H1 (cell line): ENCODE data around the gene SLC35F3. TPM values are rescaled to one million over a fixed set of nuclear protein-coding genes. Genes with fewer than 3 reads are reported as not detected.

ENCODE experiments used
- CTCF ChIA-PET: fragments of 300-600 bp; sonication (Branson Sonifier 250); formaldehyde crosslinking; loops from one replicate; lab custom pipeline; 2021; ENCODE audit not compliant: partially characterized antibody; lab: Charles Lee
- POLR2A ChIA-PET: fragments of 300-600 bp; sonication (Branson Sonifier 250); formaldehyde crosslinking; loops from one replicate; lab custom pipeline; 2021; ENCODE audit warnings: inconsistent platforms; ENCODE audit not compliant: partially characterized antibody; lab: Charles Lee
- DNase-seq, 2 experiments: peaks; one replicate each; pipeline versions ENCODE4 v3.0.0 to v3.0.0-alpha.2; 2010 to 2022; ENCODE audit warnings: low spot score in 2 of 2, low read depth in 1 of 2, mixed read lengths in 1 of 2
- FAIRE-seq: peaks from 2 replicates; lab custom pipeline; 2011; peaks lifted over from hg19 to GRCh38; lab: Jason Lieb, UNC
- H2AFZ ChIP-seq: 2 replicates; pipeline ENCODE4 v1.8.1; 2012; ENCODE audit warnings: low read length, inconsistent platforms
- H2AK5ac ChIP-seq: 2 replicates; pipeline ENCODE4 v1.6.1; 2013; ENCODE audit warnings: low read depth, low read length
- H2BK120ac ChIP-seq: replicated peaks from 2 replicates; pipeline ENCODE3; 2013; ENCODE audit warnings: low read depth, low read length, inconsistent platforms
- H2BK12ac ChIP-seq: 2 replicates; pipeline ENCODE4 v1.6.1; 2013; ENCODE audit warnings: low read depth, low read length
- H2BK15ac ChIP-seq: 2 replicates; pipeline ENCODE4 v1.6.1; 2013; ENCODE audit warnings: low read length
- H2BK20ac ChIP-seq: 2 replicates; pipeline ENCODE4 v1.6.1; 2013; ENCODE audit warnings: low read length
- H2BK5ac ChIP-seq: 2 replicates; pipeline ENCODE4 v1.6.1; 2013; ENCODE audit warnings: low read depth, low read length
- H3K14ac ChIP-seq: 2 replicates; pipeline ENCODE4 v1.6.1; 2013; ENCODE audit warnings: inconsistent platforms; ENCODE audit not compliant: insufficient read length
- H3K18ac ChIP-seq: 2 replicates; pipeline ENCODE4 v1.6.1; 2013; ENCODE audit warnings: low read length; ENCODE audit errors: extremely low read depth
- H3K23ac ChIP-seq: 2 replicates; pipeline ENCODE4 v1.6.1; 2013; ENCODE audit warnings: inconsistent platforms; ENCODE audit not compliant: insufficient read length
- H3K23me2 ChIP-seq: 2 replicates; pipeline ENCODE4 v1.6.1; 2013; ENCODE audit warnings: low read depth, low read length
- H3K27ac ChIP-seq: 2 replicates; pipeline ENCODE4 v1.6.1; 2011; ENCODE audit warnings: low read depth, low read length, inconsistent platforms
- H3K27me3 ChIP-seq, 4 experiments: replicated peaks in 1 of 4; 1 replicate in 1 of 4; 2 replicates in 3 of 4; pipeline versions ENCODE4 v1.6.1 to v1.8.1; 2011 to 2013; ENCODE audit warnings: low read length in 3 of 4, mild to moderate bottlenecking in 3 of 4, inconsistent platforms in 2 of 4, mixed read lengths in 2 of 4, moderate library complexity in 1 of 4; ENCODE audit not compliant: control insufficient read depth in 3 of 4, insufficient read depth in 3 of 4; ENCODE audit errors: extremely low read depth in 1 of 4
- H3K36me3 ChIP-seq, 4 experiments: 2 replicates each; pipeline versions ENCODE4 v1.6.1 to v1.8.1; 2011 to 2013; ENCODE audit warnings: mild to moderate bottlenecking in 4 of 4, low read length in 3 of 4, moderate library complexity in 2 of 4, control low read depth in 1 of 4, inconsistent platforms in 1 of 4; ENCODE audit not compliant: insufficient read depth in 4 of 4, control insufficient read depth in 2 of 4
- H3K4ac ChIP-seq: replicated peaks from 2 replicates; pipeline ENCODE3; 2013; ENCODE audit warnings: low read length, low read depth, mixed read lengths, inconsistent platforms; ENCODE audit not compliant: insufficient read length
- H3K4me1 ChIP-seq, 4 experiments: replicated peaks in 1 of 4; 1 replicate in 1 of 4; 2 replicates in 3 of 4; pipeline versions ENCODE4 v1.6.1 to v1.8.1; 2011 to 2013; ENCODE audit warnings: low read length in 3 of 4, inconsistent platforms in 2 of 4, mixed read lengths in 1 of 4; ENCODE audit not compliant: insufficient read depth in 4 of 4, control insufficient read depth in 3 of 4
- H3K4me2 ChIP-seq, 2 experiments: 2 replicates each; pipeline versions ENCODE4 v1.6.1 to v1.8.1; 2011 to 2013; ENCODE audit warnings: low read depth in 2 of 2, low read length in 2 of 2, control low read depth in 1 of 2, inconsistent platforms in 1 of 2, mild to moderate bottlenecking in 1 of 2; ENCODE audit not compliant: insufficient read depth in 1 of 2
- H3K4me3 ChIP-seq, 4 experiments: fragments of 200-600, 300-600 bp in 1 of 4; sonication (generic), shearing (Covaris generic), sonication (Bioruptor Twin) in 1 of 4; 2 replicates each; pipeline versions ENCODE4 v1.5.1 to v1.8.1; 2011 to 2016; ENCODE audit warnings: low read length in 4 of 4, low read depth in 3 of 4, control low read depth in 2 of 4, inconsistent platforms in 2 of 4, mild to moderate bottlenecking in 2 of 4, mixed read lengths in 1 of 4, moderate library complexity in 1 of 4; ENCODE audit not compliant: insufficient read depth in 2 of 4; ENCODE audit errors: extremely low read depth in 1 of 4
- H3K56ac ChIP-seq: replicated peaks from 2 replicates; pipeline ENCODE3; 2013; ENCODE audit warnings: low read depth, mild to moderate bottlenecking, mixed read lengths, low read length, inconsistent platforms; ENCODE audit not compliant: insufficient read length
- H3K79me1 ChIP-seq: 2 replicates; pipeline ENCODE4 v1.6.1; 2013; ENCODE audit warnings: low read depth, low read length, control low read depth
- H3K79me2 ChIP-seq, 2 experiments: 2 replicates each; pipeline versions ENCODE4 v1.6.1 to v1.8.1; 2012 to 2013; ENCODE audit warnings: low read length in 2 of 2, mild to moderate bottlenecking in 2 of 2, inconsistent platforms in 1 of 2; ENCODE audit not compliant: insufficient read depth in 2 of 2, control insufficient read depth in 1 of 2
- H3K9ac ChIP-seq, 4 experiments: replicated peaks in 1 of 4; 1 replicate in 1 of 4; 2 replicates in 3 of 4; pipeline versions ENCODE4 v1.6.1 to v1.8.1; 2011 to 2013; ENCODE audit warnings: low read depth in 3 of 4, low read length in 3 of 4, control low read depth in 2 of 4, mild to moderate bottlenecking in 2 of 4, moderate library complexity in 2 of 4, inconsistent platforms in 1 of 4; ENCODE audit errors: extremely low read depth in 1 of 4
- H3K9me3 ChIP-seq, 2 experiments: 2 replicates each; pipeline versions ENCODE4 v1.6.1 to v1.8.1; 2012 to 2013; ENCODE audit warnings: mild to moderate bottlenecking in 2 of 2, moderate library complexity in 2 of 2, control low read depth in 1 of 2, inconsistent platforms in 1 of 2, low read depth in 1 of 2, low read length in 1 of 2, mixed read lengths in 1 of 2; ENCODE audit not compliant: insufficient read depth in 2 of 2
- H4K20me1 ChIP-seq, 2 experiments: replicated peaks in 1 of 2; 2 replicates each; pipeline versions ENCODE3 to v1.8.1; 2011 to 2013; ENCODE audit warnings: inconsistent platforms in 2 of 2, low read length in 2 of 2, mild to moderate bottlenecking in 1 of 2; ENCODE audit not compliant: insufficient read depth in 2 of 2, control insufficient read depth in 1 of 2
- H4K5ac ChIP-seq: 2 replicates; pipeline ENCODE4 v1.6.1; 2013; ENCODE audit warnings: low read length, low read depth, mixed read lengths, inconsistent platforms; ENCODE audit not compliant: insufficient read length
- H4K8ac ChIP-seq: 2 replicates; pipeline ENCODE4 v1.8.0; 2013; ENCODE audit warnings: mild to moderate bottlenecking, moderate library complexity, low read length, inconsistent platforms; ENCODE audit not compliant: insufficient read depth; ENCODE audit errors: extremely low read depth
- H4K91ac ChIP-seq: replicated peaks from 2 replicates; pipeline ENCODE3; 2013; ENCODE audit warnings: low read length, mixed read lengths, inconsistent platforms; ENCODE audit not compliant: insufficient read length
- ATF2 ChIP-seq: IDR thresholded peaks from 2 replicates; pipeline ENCODE4 v1.6.1; 2012; ENCODE audit warnings: low read length, inconsistent platforms
- CBX8 ChIP-seq: fragments of 300-800, 300-1000 bp; sonication (generic); IDR thresholded peaks from 2 replicates; pipeline ENCODE4 v1.7.1; 2016; ENCODE audit warnings: low read depth, low read length, borderline replicate concordance
- FOSL1 ChIP-seq: IDR thresholded peaks from 2 replicates; pipeline ENCODE4 v1.6.1; 2011; ENCODE audit warnings: mild to moderate bottlenecking, low read depth, low read length, moderate library complexity; ENCODE audit not compliant: insufficient read depth
- RBBP5 ChIP-seq: IDR thresholded peaks from 2 replicates; pipeline ENCODE4 v1.7.1; 2012; ENCODE audit warnings: low read depth, mild to moderate bottlenecking, inconsistent platforms, low read length, moderate library complexity, borderline replicate concordance
- SP2 ChIP-seq: IDR thresholded peaks from 2 replicates; pipeline ENCODE4 v1.6.1; 2012; ENCODE audit warnings: mild to moderate bottlenecking, low read length, inconsistent platforms
- TAF1 ChIP-seq: IDR thresholded peaks from 2 replicates; pipeline ENCODE4 v1.6.1; 2011; ENCODE audit warnings: mild to moderate bottlenecking, low read depth, low read length
- USF2 ChIP-seq: IDR thresholded peaks from 2 replicates; pipeline ENCODE4 v1.6.1; 2011; ENCODE audit warnings: low read length, improper control_type of control experiment
- ZNF274 ChIP-seq: IDR thresholded peaks from 2 replicates; pipeline ENCODE4 v1.7.0; 2012; ENCODE audit warnings: low read length, borderline replicate concordance; ENCODE audit errors: extremely low read depth
- WGBS, 2 experiments: shearing (Covaris generic) in 1 of 2; methylation state at CpG; one replicate each; pipeline versions ENCODE4 v1.1.6 to v1.1.7; 2013 to 2015; ENCODE audit warnings: low lambda C conversion rate in 2 of 2, mixed read lengths in 2 of 2, inconsistent platforms in 1 of 2, low coverage in 1 of 2, missing lambda C conversion rate in 1 of 2; ENCODE audit not compliant: insufficient replicate concordance in 2 of 2, insufficient coverage in 1 of 2, insufficient read length in 1 of 2; ENCODE audit errors: extremely low coverage in 1 of 2, missing lambda C conversion rate in 1 of 2; 5-methylcytosine and 5-hydroxymethylcytosine counted together
- polyA plus RNA-seq, 7 experiments: library from polyadenylated mRNA; depleted of rRNA in 3 of 7; stranded (reverse) in 5 of 7; unstranded in 2 of 7; fragments of >200 nt in 5 of 7; fragments of 200-250 nt in 2 of 7; gene quantifications; 1 replicate in 5 of 7; 2 replicates in 1 of 7; 4 replicates in 1 of 7; pipeline versions ENCODE4 v1.2.1 to v1.2.3, GENCODE V29; 2011 to 2013; ENCODE audit warnings: missing spikeins in 2 of 7, mixed read lengths in 2 of 7
- total RNA-seq: library from RNA; stranded (reverse); fragmentation: NEBNext Ultra II Directional; extraction: Animal tissue kit (Norgen Biotek cat#: 25700); gene quantifications from 2 replicates; pipeline ENCODE4 v1.2.1, GENCODE V29; 2021

The SLC35F3 gene
- total and polyA plus RNA-seq, 2 of the 8 experiments (the other 6 are each of a cell fraction or from before 2014, with no cell fraction given) = 0.78 to 1.2 TPM

- peak overlapping the region; percentile 66; the same call in 1 of the 2 replicates for H4K8ac ChIP-seq
- ChIA-PET CTCF (interaction anchor here (0.8 to 10.5 kb wide), 21 partner anchors 8 to 112 kb away, joined by 3 to 170 read pairs (median 8); no protein-coding TSS in a partner anchor), POLR2A (interaction anchor here (0.9 to 2.4 kb wide), 4 partner anchors 7 to 96 kb away, joined by 3 to 6 read pairs (median 6); no protein-coding TSS in a partner anchor)
- 2% methylated on average over 42 of the region's 69 CpGs; no CpG with 5 or more reads in 1 of the 2 experiments for WGBS, 2 experiments
- no peak overlapping the region for H2BK5ac ChIP-seq
- no peaks in the 10 kb centered on the region for H4K20me1 ChIP-seq
- no peak overlapping the region for H2BK120ac ChIP-seq
- peak overlapping the region; percentile 78; the same call in 1 of the 2 replicates for H3K18ac ChIP-seq
- 0 out of 4 replicates have a peak, but pooled peaks cover 0 to 4% of the 10 kb centered on the region in 2 experiments for H3K9me3 ChIP-seq
- H3K27ac ChIP-seq = no peak overlapping the region
- no peak overlapping the region for H3K9ac ChIP-seq
- no peak overlapping the region for H3K23ac ChIP-seq
- FAIRE-seq (no peak), DNase-seq (peak in 1 of 2 experiments; percentile 81)
- no peak overlapping the region for H2BK20ac ChIP-seq
- 0 out of 2 replicates have a peak overlapping the region, but pooled peaks have one; percentile 72 for H2BK15ac ChIP-seq
- peak overlapping the region; percentile 98 for H2AFZ ChIP-seq
- no peak overlapping the region for H3K56ac ChIP-seq
- peaks cover 11% of the 10 kb centered on the region; the same call in 1 of the 2 replicates for H3K23me2 ChIP-seq
- H4K91ac ChIP-seq = peak overlapping the region; percentile 20
- no peak overlapping the region for H3K14ac ChIP-seq
- no peaks in the 10 kb centered on the region for H3K36me3 ChIP-seq
- peak overlapping the region; percentile 49 to 70 (median 61) for H3K4me3 ChIP-seq
- peaks cover 0 to 15% (median 9%) of the 10 kb centered on the region in 4 experiments; a peak in 6 of 7 replicates for H3K27me3 ChIP-seq
- H2BK12ac ChIP-seq = peak overlapping the region; percentile 27; the same call in 1 of the 2 replicates
- peaks cover 0 to 9% (median 6%) of the 10 kb centered on the region in 4 experiments; a peak in 4 of 7 replicates for H3K4me1 ChIP-seq
- no peak overlapping the region for H3K4ac ChIP-seq
- peak overlapping the region; percentile 6 for H4K5ac ChIP-seq
- H2AK5ac ChIP-seq = no peak overlapping the region
- no peaks in the 10 kb centered on the region for H3K79me1 ChIP-seq
- no peaks in the 10 kb centered on the region for H3K79me2 ChIP-seq
- peak overlapping the region; percentile 89 to 95 for H3K4me2 ChIP-seq
- TF ChIP-seq FOSL1 = no peak
- no peak for TF ChIP-seq ATF2
- peak; percentile 88 for TF ChIP-seq RBBP5
- TF ChIP-seq SP2 = no peak
- no peak for TF ChIP-seq TAF1
- no peak for TF ChIP-seq CBX8
- TF ChIP-seq USF2 = no peak
- no peak for TF ChIP-seq ZNF274
These were observed 309.8 kb downstream of the SLC35F3 start for GRCh38 chr1:234214129-234214910.
